HTERT RPE-1 (cell line): ENCODE data around the gene SLC30A10.
"Not testable (repeated sequence)": the region's sequence is repeated elsewhere in the genome, so short reads cannot be mapped to it uniquely, and the experiment has no call there.

Experiments used
- in situ Hi-C: fragments of 300-500 bp; cut with MboI; formaldehyde crosslinking; loops from 4 replicates; pipeline ENCODE4 v1.14.3; 2020; ENCODE audit warnings: low sequenced_read_pairs

SLC30A10 gene

DNA sequence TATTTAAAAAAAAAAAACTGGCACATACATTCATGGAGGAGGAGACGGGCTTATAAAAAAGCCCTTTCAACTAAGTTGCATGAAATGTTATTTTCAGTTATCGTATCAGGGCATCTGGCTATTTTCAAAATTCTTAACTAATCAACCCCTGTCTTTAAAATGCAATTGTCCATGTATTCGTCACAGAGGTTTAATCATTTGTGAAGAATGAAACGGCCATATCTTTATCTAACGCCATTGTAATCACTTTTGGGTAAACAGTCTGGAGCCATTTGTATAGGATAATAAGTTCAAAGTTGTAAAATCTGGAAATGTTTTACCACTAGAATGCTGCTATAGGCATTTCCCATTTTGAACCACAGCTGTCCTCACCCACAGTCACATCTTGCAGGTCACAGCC is 30.4 kb downstream of the SLC30A10 start:
- in situ Hi-C loops = no loop called here

DNA sequence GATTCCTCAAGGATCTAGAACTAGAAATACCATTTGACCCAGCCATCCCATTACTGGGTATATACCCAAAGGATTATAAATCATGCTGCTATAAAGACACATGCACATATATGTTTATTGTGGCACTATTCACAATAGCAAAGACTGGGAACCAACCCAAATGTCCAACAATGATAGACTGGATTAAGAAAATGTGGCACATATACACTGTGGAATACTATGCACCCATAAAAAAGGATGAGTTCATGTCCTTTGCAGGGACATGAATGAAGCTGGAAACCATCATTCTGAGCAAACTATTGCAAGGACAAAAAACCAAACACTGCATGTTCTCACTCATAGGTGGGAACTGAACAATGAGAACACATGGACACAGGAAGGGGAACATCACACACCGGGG is 36.1 kb downstream of the SLC30A10 start:
- in situ Hi-C loops = not testable (repeated sequence)

DNA sequence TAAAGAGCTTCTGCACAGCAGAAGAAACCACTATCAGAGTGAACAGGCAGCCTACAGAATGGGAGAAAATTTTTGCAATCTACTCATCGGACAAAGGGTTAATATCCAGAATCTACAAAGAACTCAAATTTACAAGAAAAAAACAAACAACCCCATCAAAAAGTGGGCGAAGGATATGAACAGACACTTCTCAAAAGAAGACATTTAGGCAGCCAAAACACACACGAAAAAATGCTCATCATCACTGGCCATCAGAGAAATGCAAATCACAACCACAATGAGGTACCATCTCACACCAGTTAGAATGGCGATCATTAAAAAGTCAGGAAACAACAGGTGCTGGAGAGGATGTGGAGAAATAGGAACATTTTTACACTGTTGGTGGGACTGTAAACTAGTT is 36.5 kb downstream of the SLC30A10 start:
- in situ Hi-C loops = not testable (repeated sequence)

DNA sequence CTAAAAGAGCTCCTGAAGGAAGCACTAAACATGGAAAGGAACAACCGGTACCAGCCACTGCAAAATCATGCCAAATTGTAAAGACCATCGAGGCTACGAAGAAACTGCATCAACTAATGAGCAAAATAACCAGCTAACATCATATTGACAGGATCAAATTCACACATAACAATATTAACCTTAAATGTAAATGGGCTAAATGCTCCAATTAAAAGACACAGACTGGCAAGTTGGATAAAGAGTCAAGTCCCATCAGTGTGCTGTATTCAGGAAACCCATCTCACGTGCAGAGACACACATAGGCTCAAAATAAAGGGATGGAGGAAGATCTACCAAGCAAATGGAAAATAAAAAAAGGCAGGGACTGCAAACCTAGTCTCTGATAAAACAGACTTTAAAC is 39.7 kb downstream of the SLC30A10 start:
- in situ Hi-C loops = not testable (repeated sequence)

DNA sequence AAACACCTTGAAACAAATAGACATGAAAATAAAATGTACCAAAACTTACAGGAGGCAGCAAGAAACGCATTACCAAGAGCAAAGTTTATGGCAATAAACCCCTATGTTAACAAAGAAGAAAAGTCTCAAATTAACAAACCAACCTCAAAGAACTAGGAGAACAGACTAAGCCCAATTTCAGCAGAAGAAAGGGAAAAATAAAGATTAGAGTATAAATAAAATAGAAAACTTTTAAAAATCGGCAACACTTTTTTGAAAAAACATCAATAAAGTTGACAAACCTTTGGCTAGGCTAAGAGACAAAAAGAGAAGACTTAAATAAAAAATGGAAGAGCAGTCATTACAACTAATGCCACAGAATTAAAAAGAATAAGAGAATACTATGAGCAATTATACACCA is 42.7 kb downstream of the SLC30A10 start:
- in situ Hi-C loops = no loop called here

DNA sequence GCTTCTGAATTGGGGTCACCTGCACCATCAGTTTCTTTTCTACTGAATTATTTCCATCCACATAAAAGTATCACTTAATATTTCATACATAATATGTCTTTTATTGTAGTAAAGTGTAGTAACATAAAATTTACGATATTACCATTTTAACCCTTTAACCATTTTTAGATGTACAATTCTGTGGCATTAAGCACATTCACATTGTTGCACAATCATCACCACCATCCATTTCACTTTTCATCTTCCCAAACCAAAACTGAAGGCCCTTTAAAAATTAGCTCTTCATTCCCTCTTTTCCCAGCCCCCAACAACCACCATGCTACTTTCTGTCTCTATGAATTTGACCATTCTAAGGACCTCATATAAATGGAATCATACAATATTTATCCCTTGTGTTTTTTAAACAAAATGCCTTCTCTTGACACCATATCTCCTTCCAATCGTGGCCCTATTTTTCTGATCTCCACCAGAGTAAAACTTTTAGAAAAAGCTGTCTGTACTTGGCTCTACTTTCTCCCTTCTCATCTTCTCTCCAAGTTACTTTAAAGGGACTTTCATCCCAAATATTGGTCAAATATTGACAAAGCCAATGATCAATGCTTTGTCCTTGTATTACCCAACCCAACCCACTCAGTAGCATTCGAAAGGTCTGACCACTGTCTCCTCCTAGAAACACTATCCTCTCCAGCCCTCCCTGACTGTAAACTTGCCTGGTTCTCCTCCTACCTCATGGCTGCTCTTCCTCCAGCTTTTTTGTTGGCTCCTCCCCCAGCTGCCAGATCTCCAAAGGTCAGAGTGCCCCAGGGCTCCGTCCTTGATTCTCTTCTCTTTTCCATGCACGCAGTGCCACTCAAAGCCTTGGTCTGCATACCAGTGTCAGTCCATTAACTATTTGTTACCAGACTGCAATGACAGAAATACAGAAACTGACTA is 44.7 kb downstream of the SLC30A10 start:
- in situ Hi-C loops = no loop called here

DNA sequence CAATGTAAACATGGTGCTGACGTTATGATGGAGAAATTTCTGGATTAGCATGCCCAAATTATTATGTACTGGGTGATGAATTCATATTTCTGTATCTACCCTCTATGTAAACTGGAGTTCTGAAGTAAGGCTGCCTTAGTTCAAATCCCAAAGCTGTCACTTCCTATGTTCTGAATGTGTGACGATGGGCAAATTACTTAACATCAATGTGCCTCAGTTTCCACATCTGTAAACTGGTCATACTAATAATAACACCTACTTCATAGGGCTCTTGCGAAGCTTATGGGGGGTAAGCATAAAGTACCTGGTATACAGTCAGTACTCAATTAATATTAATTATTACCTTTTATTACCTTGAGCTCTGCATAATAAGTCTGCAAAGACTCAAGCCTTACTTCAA is 45.6 kb downstream of the SLC30A10 start:
- in situ Hi-C loops = no loop called here

DNA sequence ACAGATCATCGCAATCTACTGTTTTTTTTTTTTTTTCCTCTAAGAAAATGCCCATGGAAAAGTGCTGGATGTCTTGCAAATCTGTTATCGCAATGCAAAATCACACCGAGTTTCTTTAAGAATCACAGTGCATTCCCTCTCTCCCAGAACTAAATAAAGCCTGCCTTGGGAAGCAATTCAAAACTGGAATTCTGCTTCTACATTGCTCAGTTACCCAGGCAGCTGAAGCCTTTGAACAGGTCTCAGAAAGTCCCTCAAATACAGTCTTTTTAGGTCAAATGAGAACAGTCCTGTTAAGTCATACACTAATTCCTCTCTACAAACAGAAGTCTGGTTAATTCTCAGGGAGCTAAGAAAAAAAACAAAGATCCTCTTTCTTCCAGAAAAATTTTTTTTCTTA is 46.3 kb downstream of the SLC30A10 start:
- in situ Hi-C loops = no loop called here

DNA sequence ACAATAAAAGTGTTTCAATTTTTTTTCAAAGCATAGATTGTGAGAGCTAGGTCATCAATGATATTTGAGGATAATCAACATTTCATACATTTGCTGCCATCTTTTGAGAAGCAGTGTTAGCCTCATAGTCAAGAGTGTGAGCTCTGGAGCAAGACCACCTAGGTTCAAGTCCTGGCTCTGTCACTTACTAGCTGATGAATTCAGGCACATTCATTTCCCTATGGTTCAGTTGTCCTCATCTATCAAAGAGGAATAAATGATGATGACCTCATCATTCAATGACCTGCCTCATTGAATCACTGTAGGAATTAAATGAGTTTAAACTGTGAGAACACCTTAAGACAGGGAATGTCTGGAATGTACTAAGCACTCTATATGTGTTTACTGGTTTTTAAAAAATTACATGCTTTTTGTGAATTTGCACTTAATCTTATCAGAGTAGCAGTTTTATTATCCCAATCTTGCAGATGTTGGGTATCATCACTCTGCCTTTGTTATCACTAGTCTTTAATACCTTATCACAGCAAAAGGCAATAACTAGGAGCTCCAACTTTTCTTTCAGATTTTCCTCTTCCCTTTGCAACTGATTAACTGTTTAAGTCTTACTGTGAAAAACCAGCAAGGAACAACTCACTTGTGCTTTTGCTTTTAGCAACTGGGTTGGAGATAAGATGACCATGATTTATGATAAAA is 47.4 kb downstream of the SLC30A10 start:
- in situ Hi-C loops = no loop called here

DNA sequence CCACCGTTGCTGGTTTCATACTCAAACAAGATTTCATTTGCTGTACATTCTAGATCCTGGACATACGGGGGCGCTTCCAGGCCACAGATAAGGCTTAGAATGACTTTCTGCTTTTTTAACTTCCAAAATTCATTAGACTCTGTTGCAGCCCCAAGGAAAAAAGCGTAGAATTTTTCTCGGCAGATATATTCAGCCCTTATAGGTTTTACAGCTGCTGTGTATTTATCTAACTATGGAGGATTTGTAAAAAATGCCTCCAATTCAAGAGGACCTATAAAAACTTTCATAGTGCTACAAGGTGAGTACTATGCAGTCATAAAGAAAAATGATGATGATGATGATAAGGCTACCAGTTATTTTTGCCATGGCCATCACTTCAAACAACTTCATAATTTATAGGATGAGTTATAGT is 51.6 kb downstream of the SLC30A10 start:
- in situ Hi-C loops = no loop called here

DNA sequence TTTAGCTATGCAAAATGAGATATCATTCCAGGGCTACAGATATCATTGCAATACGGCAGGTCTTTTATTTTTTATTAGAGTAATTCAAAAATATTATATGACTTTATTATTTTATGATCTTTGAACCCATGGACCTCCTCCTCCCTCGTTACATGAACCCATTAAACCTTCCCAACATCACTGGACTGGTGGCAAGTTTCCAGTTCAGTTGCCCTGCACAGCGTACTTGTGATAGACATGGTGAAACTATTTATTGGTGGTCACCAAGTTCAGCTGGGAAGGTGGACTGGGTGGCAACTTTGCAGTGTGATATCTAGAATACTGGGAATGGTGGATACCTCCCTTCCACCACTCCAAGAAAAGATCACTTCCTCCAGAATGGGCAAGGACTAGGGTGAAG is 52.5 kb downstream of the SLC30A10 start:
- in situ Hi-C loops = no loop called here

DNA sequence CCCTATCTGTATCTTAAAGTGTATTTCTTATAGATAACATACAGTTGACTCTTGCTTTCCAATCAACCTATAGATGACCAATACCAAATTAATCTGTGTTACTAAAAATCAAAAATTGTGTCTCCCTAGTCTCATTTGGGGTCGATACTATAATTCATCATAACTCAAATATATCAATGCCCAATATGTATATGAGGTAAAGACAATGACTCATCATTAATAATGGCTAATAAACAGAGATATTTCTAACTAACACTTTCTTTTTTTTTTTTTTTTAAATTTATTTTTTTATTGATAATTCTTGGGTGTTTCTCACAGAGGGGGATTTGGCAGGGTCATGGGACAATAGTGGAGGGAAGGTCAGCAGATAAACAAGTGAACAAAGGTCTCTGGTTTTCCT is 55.8 kb downstream of the SLC30A10 start:
- in situ Hi-C loops = not testable (repeated sequence)

DNA sequence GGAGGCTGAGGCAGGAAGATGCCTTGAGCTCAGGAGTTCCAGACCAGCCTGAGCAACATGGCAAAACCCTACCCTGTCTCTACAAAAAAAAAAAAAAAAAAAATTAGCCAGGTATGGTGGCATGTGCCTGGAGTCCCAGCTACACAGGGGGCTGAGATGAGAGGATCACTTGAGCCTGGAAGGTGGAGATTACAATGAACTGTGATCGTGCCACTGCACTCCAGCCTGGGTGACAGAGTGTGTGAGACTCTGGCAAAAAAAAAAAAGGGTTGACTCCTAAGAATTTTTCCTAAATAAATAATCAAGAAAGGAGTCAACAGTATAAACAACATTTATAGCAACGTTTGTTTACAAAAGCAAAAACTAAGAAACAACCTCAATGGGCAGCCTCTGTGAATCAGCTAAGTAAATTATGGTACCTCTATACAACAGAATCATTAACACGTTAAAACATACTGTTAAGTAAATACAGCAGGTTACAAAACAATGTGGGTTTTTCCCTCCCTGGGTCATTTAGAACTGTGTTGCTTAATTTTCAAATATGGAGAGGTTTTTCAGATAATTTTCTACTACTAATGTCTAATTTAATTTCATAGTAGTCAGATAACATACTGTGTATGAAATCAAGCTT is 56.8 kb downstream of the SLC30A10 start:
- in situ Hi-C loops = no loop called here

DNA sequence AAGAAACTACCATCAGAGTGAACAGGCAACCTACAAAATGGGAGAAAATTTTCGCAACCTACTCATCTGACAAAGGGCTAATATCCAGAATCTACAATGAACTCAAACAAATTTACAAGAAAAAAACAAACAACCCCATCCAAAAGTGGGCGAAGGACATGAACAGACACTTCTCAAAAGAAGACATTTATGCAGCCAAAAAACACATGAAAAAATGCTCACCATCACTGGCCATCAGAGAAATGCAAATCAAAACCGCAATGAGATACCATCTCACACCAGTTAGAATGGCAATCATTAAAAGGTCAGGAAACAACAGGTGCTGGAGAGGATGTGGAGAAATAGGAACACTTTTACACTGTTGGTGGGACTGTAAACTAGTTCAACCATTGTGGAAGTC is 59.7 kb downstream of the SLC30A10 start:
- in situ Hi-C loops = not testable (repeated sequence)
